GM21367 (cell line): Measurements from ENCODE around the gene CNDP1.

ENCODE experiments used
- ATAC-seq: cut with Tn5 transposase; IDR thresholded peaks from one replicate; pipeline ENCODE4 v1.9.1; 2021; ENCODE audit not compliant: unreplicated experiment

CNDP1 gene

GRCh38 chr18:74623047-74623816 lies 88.9 kb downstream of the CNDP1 start:
- no peak for ATAC-seq

- no peak for ATAC-seq
Measured at GRCh38 chr18:74624466-74624865, 90.2 kb downstream of the CNDP1 start.

GRCh38 chr18:74625157-74625556 lies 90.9 kb downstream of the CNDP1 start:
- ATAC-seq, result no peak

- no peak for ATAC-seq
Measured at GRCh38 chr18:74626049-74626874, 92.0 kb downstream of the CNDP1 start.

GRCh38 chr18:74630804-74631203 lies 96.5 kb downstream of the CNDP1 start:
- ATAC-seq, result no peak

GRCh38 chr18:74631212-74631611 lies 96.9 kb downstream of the CNDP1 start:
- ATAC-seq, result no peak

- no peak for ATAC-seq
Measured at GRCh38 chr18:74631623-74632350, 97.5 kb downstream of the CNDP1 start.

GRCh38 chr18:74632351-74632679 lies 98.0 kb downstream of the CNDP1 start:
- ATAC-seq, result no peak

GRCh38 chr18:74632856-74633255 lies 98.6 kb downstream of the CNDP1 start:
- ATAC-seq, result no peak

GRCh38 chr18:74633652-74634352 lies 99.5 kb downstream of the CNDP1 start:
- no peak for ATAC-seq

- ATAC-seq, result no peak
Measured at GRCh38 chr18:74635224-74635975, 101.1 kb downstream of the CNDP1 start.
